Measurements from ENCODE around the gene LAMB1.

LAMB1 gene

GRCh38 chr7:108017776-108018151 is 14.8 kb upstream of the LAMB1 start:
- no peak for DNase-seq (ENCODE audit: low spot score)

GRCh38 chr7:108016841-108017775 is 14.1 kb upstream of the LAMB1 start:
- peak; percentile 61 for DNase-seq (ENCODE audit: low spot score)

GRCh38 chr7:108015740-108016139 is 12.8 kb upstream of the LAMB1 start:
- no peak for DNase-seq (ENCODE audit: low spot score)

- no peak for DNase-seq (ENCODE audit: low spot score)
Measured at GRCh38 chr7:108014747-108015682, 12.1 kb upstream of the LAMB1 start.

- DNase-seq (ENCODE audit: low spot score), result no peak
Measured at GRCh38 chr7:108014215-108014614, 11.3 kb upstream of the LAMB1 start.

GRCh38 chr7:108012499-108013430 is 9.8 kb upstream of the LAMB1 start:
- DNase-seq (ENCODE audit: low spot score), result no peak

- DNase-seq (ENCODE audit: low spot score), result no peak
Measured at GRCh38 chr7:108010377-108010776, 7.4 kb upstream of the LAMB1 start.

GRCh38 chr7:108009873-108010272 is 6.9 kb upstream of the LAMB1 start:
- DNase-seq (ENCODE audit: low spot score), result no peak

GRCh38 chr7:108008827-108009226 is 5.9 kb upstream of the LAMB1 start:
- DNase-seq (ENCODE audit: low spot score), result no peak

- no peak for DNase-seq (ENCODE audit: low spot score)
Measured at GRCh38 chr7:108008240-108008639, 5.3 kb upstream of the LAMB1 start.

- DNase-seq (ENCODE audit: low spot score), result no peak
Measured at GRCh38 chr7:108007762-108008161, 4.8 kb upstream of the LAMB1 start.

- DNase-seq (ENCODE audit: low spot score), result no peak
Measured at GRCh38 chr7:108007261-108007660, 4.3 kb upstream of the LAMB1 start.

GRCh38 chr7:108004220-108005142 is 1.5 kb upstream of the LAMB1 start:
- no peak for DNase-seq (ENCODE audit: low spot score)

GRCh38 chr7:108003599-108003935 is 606 bp upstream of the LAMB1 start:
- no peak for DNase-seq (ENCODE audit: low spot score)

- DNase-seq (ENCODE audit: low spot score), result no peak
Measured at GRCh38 chr7:108001764-108002725, 916 bp downstream of the LAMB1 start.

GRCh38 chr7:108000875-108001763 is 1.8 kb downstream of the LAMB1 start:
- no peak for DNase-seq (ENCODE audit: low spot score)

- no peak for DNase-seq (ENCODE audit: low spot score)
Measured at GRCh38 chr7:107999779-108000560, 3.0 kb downstream of the LAMB1 start.

Measured in NAMALWA (cell line).